ENCODE data around the gene PIR. TPM values are rescaled to one million over a fixed set of nuclear protein-coding genes. Genes with fewer than 3 reads are reported as not detected.
A peak's percentile ranks its signal among the peaks of the same experiment; 100 is the strongest.

The PIR gene
- total and polyA plus RNA-seq, 2 donors (not counting 1 experiment from before 2014, with no cell fraction given): 0.22 TPM; not detected in 1

GRCh38 chrX:15336023-15336413, 157.1 kb downstream of the PIR start:
- H3K4me3 ChIP-seq (ENCODE audit: control extremely low read depth in 1 of 5, extremely low read depth in 1 of 5, insufficient read depth in 1 of 5, low read depth in 2 of 5, low read length in 4 of 5): peak overlapping the region; percentile 39 to 93 (median 65)
- H3K9me3 ChIP-seq (ENCODE audit: control extremely low read depth in 1 of 3, control insufficient read depth in 2 of 3, insufficient read depth in 1 of 3, low read length in 2 of 3): no peaks in the 10 kb centered on the region
- DNase-seq (peak; percentile 84), ATAC-seq (ENCODE audit: low read depth) (peak; percentile 21)
- WGBS (ENCODE audit: insufficient coverage): 0% methylated on average over 1 of the region's 10 CpGs
- peak overlapping the region; percentile 79 for H3K9ac ChIP-seq (ENCODE audit: low read length)
- peaks cover 4 to 15% of the 10 kb centered on the region in 2 donors for H3K4me1 ChIP-seq (ENCODE audit: control insufficient read depth in 2 of 2, insufficient read depth in 2 of 2, low read length in 2 of 2)
- Mint-ChIP-seq H3K27ac (peak overlapping the region; percentile 94), H3K4me3 (peak overlapping the region; percentile 92), H3K27me3 (peaks cover 11% of the 10 kb centered on the region), H3K9me3 (ENCODE audit: insufficient read depth) (no peaks in the 10 kb centered on the region), H3K4me1 (peaks cover 20% of the 10 kb centered on the region)
- CTCF ChIA-PET: interaction anchor here (2.1 kb wide), 1 partner anchor 11 kb away, joined by 6 read pairs; no protein-coding TSS in a partner anchor
- H3K4me2 ChIP-seq (replicated peaks; ENCODE audit: low read depth, low read length, poor library complexity, severe bottlenecking): peak overlapping the region; percentile 69
- H3K36me3 ChIP-seq (replicated peaks in 1 of 2; ENCODE audit: control extremely low read depth in 1 of 2, control insufficient read depth in 1 of 2, extremely low read depth in 1 of 2, insufficient read depth in 2 of 2, low read length in 1 of 2): peaks cover 0 to 11% of the 10 kb centered on the region in 2 experiments
- TF ChIP-seq EZH2 (IDR thresholded peaks at IDR 0.05; ENCODE audit: borderline replicate concordance, insufficient read depth, low read depth, low read length, poor library complexity, severe bottlenecking) (no peak), CTCF (IDR thresholded peaks at IDR 0.05) (no peak)
- H2AFZ ChIP-seq (ENCODE audit: insufficient read depth, low read depth, low read length, poor library complexity, severe bottlenecking): no peak overlapping the region
- no peaks in the 10 kb centered on the region for H4K20me1 ChIP-seq (ENCODE audit: control insufficient read depth, insufficient read depth, low read length, poor library complexity, severe bottlenecking)
- intact Hi-C loops (cut with micrococcal nuclease): loop anchor here (5.0 to 10.0 kb wide), 2 partner anchors 401 to 449 kb away; partner anchors contain the start of gene CA5B
- peak overlapping the region; percentile 59 to 95 for H3K27ac ChIP-seq (ENCODE audit: low read length in 2 of 2)
- H3K27me3 ChIP-seq (replicated peaks in 1 of 4; ENCODE audit: control extremely low read depth in 1 of 4, control insufficient read depth in 3 of 4, insufficient read depth in 4 of 4, low read length in 3 of 4): peaks cover 0 to 19% (median 1%) of the 10 kb centered on the region in 4 experiments
- H3K79me2 ChIP-seq (ENCODE audit: control insufficient read depth, insufficient read depth, low read length): peaks cover 10% of the 10 kb centered on the region
- POLR2A ChIA-PET: no interaction called here
